HG03342 (cell line): Measurements from ENCODE around the gene CDC123.
"Not testable (repeated sequence)": the region's sequence is repeated elsewhere in the genome, so short reads cannot be mapped to it uniquely, and the experiment has no call there.

Source experiments
- ATAC-seq: cut with Tn5 transposase; IDR thresholded peaks from one replicate; pipeline ENCODE4 v1.9.1; 2021; ENCODE audit warnings: mild to moderate bottlenecking, moderate library complexity; ENCODE audit not compliant: unreplicated experiment

The CDC123 gene

DNA sequence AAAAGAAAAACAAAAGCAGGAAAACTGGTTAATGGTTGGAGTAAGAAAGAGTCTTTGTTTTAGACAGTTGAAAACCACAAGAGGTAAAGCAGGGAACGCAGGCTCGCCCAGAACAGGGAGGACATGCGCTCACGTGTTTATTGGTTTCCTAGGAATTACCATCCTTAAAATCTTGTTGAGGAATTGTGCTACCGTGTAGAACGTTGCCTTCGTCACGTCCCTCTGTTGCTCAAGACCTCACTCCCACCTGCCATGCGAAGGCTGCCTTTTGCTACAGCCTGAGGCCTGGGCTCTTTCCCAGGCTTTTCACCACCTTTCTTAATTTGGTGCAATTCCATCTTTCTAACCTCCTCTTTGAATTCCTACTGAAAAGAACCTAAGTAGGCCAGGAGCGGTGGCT, 91.8 kb downstream of the CDC123 start:
- no peak for ATAC-seq

DNA sequence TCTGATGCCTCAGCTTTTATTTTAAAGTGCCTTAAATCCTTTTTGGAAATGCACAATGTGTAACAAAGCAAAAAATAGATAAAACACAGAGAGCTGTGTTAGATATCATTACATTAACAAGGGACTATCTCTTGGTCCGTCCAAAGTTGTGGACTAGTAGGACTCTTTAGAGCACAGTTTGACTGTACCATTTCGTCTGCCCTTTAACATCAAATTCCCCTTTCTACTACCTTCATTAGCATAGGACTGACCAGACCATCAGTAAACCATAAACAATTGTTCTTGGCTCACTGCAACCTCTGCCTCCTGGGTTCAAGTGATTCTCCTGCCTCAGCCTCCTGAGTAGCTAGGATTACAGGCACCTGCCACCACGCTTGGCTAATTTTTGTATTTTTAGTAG, 101.8 kb downstream of the CDC123 start:
- not testable (repeated sequence) for ATAC-seq

DNA sequence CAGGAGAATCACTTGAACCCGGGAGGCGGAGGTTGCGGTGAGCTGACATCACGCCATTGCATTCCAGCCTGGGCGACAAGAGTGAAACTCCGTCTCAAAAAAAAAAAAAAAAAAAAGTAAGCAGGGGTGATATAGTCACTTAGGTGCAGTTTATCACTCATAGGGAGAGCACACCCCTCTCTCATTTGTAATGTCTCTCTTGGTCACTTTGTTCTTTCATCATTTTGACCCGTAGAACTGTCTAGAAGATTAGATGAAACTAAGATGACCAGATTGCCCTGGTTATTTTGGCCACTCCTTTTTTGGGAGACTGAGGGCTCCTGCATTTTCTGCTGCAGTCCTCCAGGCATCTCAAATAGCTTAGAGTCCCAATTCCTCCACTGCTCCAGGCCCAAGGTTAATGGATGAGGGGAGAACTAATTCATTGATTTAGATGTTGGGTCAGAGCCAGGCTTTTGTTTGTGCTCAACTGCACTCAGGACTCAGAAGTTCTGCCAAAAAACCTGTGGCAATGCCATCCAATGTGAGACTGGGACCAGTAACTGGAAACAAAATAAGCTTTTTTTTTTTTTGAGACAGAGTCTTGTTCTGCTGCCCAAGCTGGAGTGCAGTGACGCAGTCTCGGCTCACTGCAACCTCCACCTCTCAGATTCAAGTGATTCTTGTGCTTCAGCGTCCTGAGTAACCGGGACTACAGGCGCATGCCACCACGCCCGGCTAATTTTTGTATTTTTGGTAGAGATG, 103.4 kb downstream of the CDC123 start:
- ATAC-seq = no peak
